HepG2 (cell line): ENCODE data around the gene CASS4. TPM values are rescaled to one million over a fixed set of nuclear protein-coding genes. Genes with fewer than 3 reads are reported as not detected.

Experiments used
- BRCA1 ChIP-seq: sonication (generic); formaldehyde crosslinking; IDR thresholded peaks from 2 replicates; pipeline ENCODE4 v1.4.0; 2020; ENCODE audit warnings: missing genetic modification reagents
- EHMT2 ChIP-seq: fragments of 200-600 bp; sonication (generic); IDR thresholded peaks from 2 replicates; pipeline ENCODE4 v1.7.0; 2017; ENCODE audit warnings: antibody characterized with exemption, low read depth, low read length, borderline replicate concordance
- HHEX ChIP-seq: IDR thresholded peaks from 2 replicates; pipeline ENCODE4 v1.6.1; 2016; ENCODE audit warnings: control low read depth
- KAT8 ChIP-seq: IDR thresholded peaks from 2 replicates; pipeline ENCODE4 v1.6.1; 2016; ENCODE audit warnings: missing genetic modification reagents, missing compliant biosample characterization
- MAX ChIP-seq: IDR thresholded peaks from 2 replicates; pipeline ENCODE4 v1.6.1; 2012; ENCODE audit warnings: inconsistent platforms
- MLX ChIP-seq: IDR thresholded peaks from 2 replicates; pipeline ENCODE4 v1.6.1; 2016
- MYNN ChIP-seq: sonication (generic); formaldehyde crosslinking; IDR thresholded peaks from 2 replicates; pipeline ENCODE4 v1.4.0; 2020; ENCODE audit warnings: mild to moderate bottlenecking, low read depth, missing genetic modification reagents
- NR3C1 ChIP-seq: sonication (generic); formaldehyde crosslinking; IDR thresholded peaks from 2 replicates; pipeline ENCODE4 v1.4.0; 2020; ENCODE audit warnings: missing genetic modification reagents
- RBM39 ChIP-seq: fragments of 200-400 bp; formaldehyde crosslinking; IDR thresholded peaks from one replicate; pipeline ENCODE4 v1.6.1; 2018; ENCODE audit warnings: antibody characterized with exemption, mild to moderate bottlenecking, low read depth, low read length; ENCODE audit not compliant: poor library complexity, severe bottlenecking
- SIN3A ChIP-seq: IDR thresholded peaks from 2 replicates; pipeline ENCODE4 v1.6.1; 2011; ENCODE audit warnings: low read depth, mild to moderate bottlenecking, control low read depth, low read length, borderline replicate concordance
- SNAPC5 ChIP-seq: sonication (generic); formaldehyde crosslinking; IDR thresholded peaks from 2 replicates; pipeline ENCODE4 v1.8.1; 2023; ENCODE audit warnings: mild to moderate bottlenecking, missing genetic modification reagents, borderline replicate concordance
- TBL1XR1 ChIP-seq: fragments of 150-350 bp; IDR thresholded peaks from 2 replicates; pipeline ENCODE4 v1.6.1; 2014; ENCODE audit warnings: borderline replicate concordance, low read length; ENCODE audit not compliant: partially characterized antibody
- TCF12 ChIP-seq, 2 experiments: fragments of 450-650 bp in 1 of 2; sonication (generic) in 1 of 2; formaldehyde crosslinking in 1 of 2; IDR thresholded peaks; 2 replicates each; pipeline versions ENCODE4 v1.6.1 to v1.8.0; 2017 to 2022; ENCODE audit warnings: antibody characterized with exemption in 1 of 2, mild to moderate bottlenecking in 1 of 2, missing genetic modification reagents in 1 of 2, moderate library complexity in 1 of 2
- THAP8 ChIP-seq: sonication (generic); formaldehyde crosslinking; IDR thresholded peaks from 2 replicates; pipeline ENCODE4 v1.5.1; 2020; ENCODE audit warnings: missing genetic modification reagents, mild to moderate bottlenecking, borderline replicate concordance
- TSC22D2 ChIP-seq: sonication (generic); formaldehyde crosslinking; IDR thresholded peaks from 2 replicates; pipeline ENCODE4 v1.5.1; 2020; ENCODE audit warnings: missing genetic modification reagents, mild to moderate bottlenecking, borderline replicate concordance
- ZBTB14 ChIP-seq: sonication (generic); formaldehyde crosslinking; IDR thresholded peaks from 2 replicates; pipeline ENCODE4 v1.4.0; 2020; ENCODE audit warnings: missing genetic modification reagents
- ZBTB46 ChIP-seq: sonication (generic); formaldehyde crosslinking; IDR thresholded peaks from 2 replicates; pipeline ENCODE4 v1.4.0; 2020; ENCODE audit warnings: mild to moderate bottlenecking, missing genetic modification reagents, borderline replicate concordance
- ZFP90 ChIP-seq: sonication (generic); formaldehyde crosslinking; IDR thresholded peaks from 2 replicates; pipeline ENCODE4 v1.8.0; 2022; ENCODE audit warnings: missing genetic modification reagents, mild to moderate bottlenecking, inconsistent platforms, borderline replicate concordance
- ZNF205 ChIP-seq: IDR thresholded peaks from 2 replicates; pipeline ENCODE4 v1.6.1; 2018; ENCODE audit warnings: missing biosample characterization, missing genetic modification reagents
- ZNF484 ChIP-seq: sonication (generic); formaldehyde crosslinking; IDR thresholded peaks from 2 replicates; pipeline ENCODE4 v1.5.1; 2020; ENCODE audit warnings: mild to moderate bottlenecking, low read depth, missing genetic modification reagents, borderline replicate concordance
- ZNF570 ChIP-seq: sonication (generic); formaldehyde crosslinking; IDR thresholded peaks from 2 replicates; pipeline ENCODE4 v1.4.0; 2020; ENCODE audit warnings: mild to moderate bottlenecking, missing genetic modification reagents, borderline replicate concordance
- ZNF766 ChIP-seq: sonication (generic); formaldehyde crosslinking; IDR thresholded peaks from 2 replicates; pipeline ENCODE4 v1.5.0; 2020; ENCODE audit warnings: missing genetic modification reagents, borderline replicate concordance
- ZSCAN5A ChIP-seq: sonication (generic); formaldehyde crosslinking; IDR thresholded peaks from 2 replicates; pipeline ENCODE4 v1.8.0; 2022; ENCODE audit warnings: mild to moderate bottlenecking, missing genetic modification reagents, borderline replicate concordance
- polyA plus RNA-seq, 8 experiments: library from polyadenylated mRNA; depleted of rRNA in 3 of 8; stranded (reverse) in 7 of 8; unstranded in 1 of 8; fragments of >200 nt; fragmentation: Illumina TruSeq in 4 of 8; extraction: Trizol in 4 of 8; gene quantifications; 2 replicates each; pipeline versions ENCODE4 v1.2.1 to v1.2.3, GENCODE V29; 2011 to 2016; ENCODE audit warnings: low read depth in 4 of 8, missing spikeins in 1 of 8, mixed read lengths in 1 of 8; ENCODE audit not compliant: insufficient read depth in 1 of 8
- total RNA-seq, 5 experiments: library from RNA; depleted of rRNA; stranded (reverse); fragments of >200 nt; fragmentation: Illumina TruSeq; extraction: Trizol; gene quantifications; 2 replicates each; pipeline ENCODE4 v1.2.3, GENCODE V29; 2016; ENCODE audit warnings: low read depth in 1 of 5

CASS4 gene
- total and polyA plus RNA-seq, 2 of the 13 experiments (the other 11 are each of a cell fraction or from before 2014, with no cell fraction given), result 0.17 to 0.49 TPM

GRCh38 chr20:56411759-56412472 is at the start of gene CASS4 (continued):
- no peak for TF ChIP-seq ZBTB46 (CRISPR knock-in tag)
- peak; percentile 49; the same call in 1 of the 2 replicates for TF ChIP-seq MAX
- 0 out of 2 replicates have a peak, but pooled peaks have one; percentile 15 for TF ChIP-seq ZNF205 (CRISPR knock-in tag)
- TF ChIP-seq ZFP90 (CRISPR knock-in tag), result no peak
- no peak for TF ChIP-seq ZNF484
- TF ChIP-seq MYNN (CRISPR knock-in tag), result no peak
- no peak for TF ChIP-seq BRCA1 (CRISPR knock-in tag)
- TF ChIP-seq HHEX, result no peak
- TF ChIP-seq NR3C1 (CRISPR knock-in tag), result no peak
- no peak for TF ChIP-seq TBL1XR1
- TF ChIP-seq ZBTB14 (CRISPR knock-in tag), result no peak
- no peak for TF ChIP-seq SIN3A
- 0 out of 2 replicates have a peak, but pooled peaks have one; percentile 43 for TF ChIP-seq ZNF766 (CRISPR knock-in tag)
- TF ChIP-seq KAT8 (CRISPR knock-in tag), result peak; percentile 35; the same call in 1 of the 2 replicates
- no peak for TF ChIP-seq ZNF570
- no peak for TF ChIP-seq SNAPC5 (CRISPR knock-in tag)
- no peak for TF ChIP-seq RBM39
- TF ChIP-seq TCF12 (IDR thresholded peaks at IDR 0.05), result no peak
- no peak for TF ChIP-seq TCF12 (CRISPR knock-in tag; IDR thresholded peaks at IDR 0.05)
- no peak for TF ChIP-seq ZSCAN5A
- no peak for TF ChIP-seq EHMT2
- TF ChIP-seq TSC22D2 (CRISPR knock-in tag), result no peak
- TF ChIP-seq MLX (CRISPR knock-in tag), result no peak
- TF ChIP-seq THAP8 (CRISPR knock-in tag), result no peak
